Anterior cingulate cortex (tissue), 58 donors: ENCODE results near the gene ANKRD2.
"Not testable (repeated sequence)": the region's sequence is repeated elsewhere in the genome, so short reads cannot be mapped to it uniquely, and the experiment has no call there.

Experiments used
- DNase-seq, 58 donors: peaks; one replicate each; lab custom pipeline; 2025; lab: John Stamatoyannopoulos, UW

Gene ANKRD2, protein sequence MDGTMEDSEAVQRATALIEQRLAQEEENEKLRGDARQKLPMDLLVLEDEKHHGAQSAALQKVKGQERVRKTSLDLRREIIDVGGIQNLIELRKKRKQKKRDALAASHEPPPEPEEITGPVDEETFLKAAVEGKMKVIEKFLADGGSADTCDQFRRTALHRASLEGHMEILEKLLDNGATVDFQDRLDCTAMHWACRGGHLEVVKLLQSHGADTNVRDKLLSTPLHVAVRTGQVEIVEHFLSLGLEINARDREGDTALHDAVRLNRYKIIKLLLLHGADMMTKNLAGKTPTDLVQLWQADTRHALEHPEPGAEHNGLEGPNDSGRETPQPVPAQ

GRCh38 chr10:97572214-97572989 lies at the start of gene ANKRD2:
ANKRD2 (plus strand) TSS chr10:97572779; CDS start chr10:97572789, 10 bp downstream.
- DNase-seq: peak in 52 of 58 donors; percentile 13 to 82 (median 58)

DNA sequence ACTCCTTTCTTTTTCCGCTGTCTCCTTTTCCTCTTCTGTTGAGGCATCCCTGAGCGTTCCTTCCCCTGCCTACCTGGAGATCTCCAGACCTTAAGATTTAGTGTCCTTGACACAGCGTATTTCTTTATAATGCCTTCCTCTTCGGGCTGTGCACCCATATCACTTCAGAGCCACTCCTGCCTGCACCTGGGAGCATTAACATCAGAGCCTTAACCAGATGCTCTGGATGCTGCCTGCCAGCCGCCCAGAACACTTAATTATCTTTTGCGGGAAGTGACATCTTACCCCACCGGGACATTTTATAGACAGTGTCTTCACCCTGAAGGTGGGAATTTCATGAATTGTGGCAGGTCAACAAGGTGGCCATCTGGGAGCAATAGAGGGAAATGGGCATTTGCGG lies 49.6 kb upstream of the ANKRD2 start:
- no peak for DNase-seq

- DNase-seq: no peak
Measured at GRCh38 chr10:97525086-97525485, 47.5 kb upstream of the ANKRD2 start.

DNA sequence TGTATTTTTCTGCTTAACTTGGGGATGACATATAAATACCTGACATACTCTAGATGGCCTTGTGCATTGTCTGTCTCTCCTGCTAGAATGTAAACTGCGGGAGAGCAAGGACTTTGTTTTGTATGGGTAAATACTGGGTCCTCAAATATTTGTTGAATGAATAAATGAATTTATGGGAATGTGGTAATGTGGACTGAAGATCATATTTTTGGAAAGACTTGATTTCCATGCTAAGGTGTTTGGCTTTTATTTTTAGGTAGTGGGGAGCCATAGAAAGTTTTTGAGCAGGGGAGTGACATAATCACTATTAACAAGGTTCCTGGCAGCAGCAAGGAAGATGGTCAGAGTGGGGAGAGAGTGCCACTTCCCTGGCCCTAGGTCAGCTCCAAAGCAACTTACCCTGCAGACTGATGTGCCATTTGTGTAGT lies 46.9 kb upstream of the ANKRD2 start:
- no peak for DNase-seq

- not testable (repeated sequence) for DNase-seq
Measured at GRCh38 chr10:97528876-97529275, 43.7 kb upstream of the ANKRD2 start.

DNA sequence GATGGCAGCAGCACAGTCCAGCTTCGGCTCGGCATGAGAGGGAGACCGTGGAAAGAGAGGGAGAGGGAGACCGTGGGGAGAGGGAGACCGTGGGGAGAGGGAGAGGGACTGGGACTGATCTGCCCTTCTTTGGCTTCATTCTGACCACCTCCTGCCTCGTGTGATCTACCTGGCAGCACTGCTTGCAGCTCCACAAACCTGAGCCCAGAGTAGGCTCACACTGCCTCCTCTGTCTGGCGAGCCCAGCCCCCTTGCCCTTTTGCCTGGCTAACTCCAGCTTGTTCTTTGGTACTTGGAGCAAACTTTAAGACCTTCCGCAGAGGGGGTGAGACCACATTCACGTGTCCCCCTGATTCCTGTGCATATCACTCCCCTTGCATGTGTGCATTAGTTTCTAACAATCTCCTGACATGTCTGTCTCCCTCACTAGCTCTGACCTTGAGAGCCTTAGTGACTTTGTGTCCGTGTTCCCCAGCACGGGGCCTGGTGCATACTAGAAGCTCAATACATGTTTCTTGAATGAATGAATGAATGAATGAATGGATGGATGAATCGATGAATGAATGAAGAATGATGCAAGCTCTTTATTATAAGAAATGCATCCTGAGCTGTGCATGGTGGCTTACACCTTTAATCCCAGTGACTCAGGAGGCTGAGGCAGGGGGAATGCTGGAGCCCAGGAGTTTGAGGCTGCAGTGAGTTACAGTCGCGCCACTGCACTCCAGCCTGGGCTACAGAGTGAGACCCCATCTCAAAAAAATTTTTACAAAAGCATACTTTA lies 42.7 kb upstream of the ANKRD2 start:
- no peak for DNase-seq

GRCh38 chr10:97531401-97531986 lies 41.1 kb upstream of the ANKRD2 start:
- no peak for DNase-seq

GRCh38 chr10:97532935-97533671 lies 39.5 kb upstream of the ANKRD2 start:
- peak in 36 of 58 donors; percentile 6 to 81 (median 40) for DNase-seq

- DNase-seq: peak in 29 of 58 donors; percentile 8 to 72 (median 29)
Measured at GRCh38 chr10:97533888-97534287, 38.7 kb upstream of the ANKRD2 start.

- peak in 39 of 58 donors; percentile 8 to 73 (median 33) for DNase-seq
Measured at GRCh38 chr10:97534746-97535367, 37.7 kb upstream of the ANKRD2 start.

DNA sequence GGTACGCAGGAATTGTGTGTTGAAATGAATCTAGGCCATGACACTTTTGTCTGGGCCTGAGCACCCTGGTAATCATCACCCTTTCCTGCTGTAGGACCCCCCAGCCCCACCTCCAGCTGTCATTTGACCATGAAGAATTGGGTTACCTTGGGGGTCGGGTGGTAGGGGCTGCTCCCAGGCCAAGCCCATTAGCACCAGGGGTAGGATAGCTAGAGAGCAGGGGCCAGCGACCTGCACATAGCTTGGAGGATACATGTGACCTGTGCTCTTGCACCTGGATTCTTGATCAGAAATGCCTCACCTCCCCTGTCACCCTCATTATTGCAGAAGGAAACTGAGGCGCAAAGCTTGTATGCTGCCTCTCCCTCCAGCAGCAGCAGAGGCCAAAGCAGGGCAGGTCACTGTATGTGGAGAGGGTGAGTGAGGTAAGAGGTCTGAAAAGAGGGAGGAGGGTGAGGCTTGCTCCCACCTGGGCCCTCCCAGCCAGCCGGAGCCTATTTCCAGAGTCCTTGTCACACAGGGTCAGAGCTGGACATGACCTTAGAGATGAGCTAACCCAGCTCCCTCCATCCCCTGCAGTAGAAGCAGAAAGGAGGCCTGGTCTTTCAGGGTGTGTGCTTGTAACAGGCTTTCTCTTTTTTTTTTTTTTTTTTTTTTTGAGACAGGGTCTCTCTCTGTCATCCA lies 35.3 kb upstream of the ANKRD2 start:
- DNase-seq: no peak

- peak in 3 of 58 donors; percentile 9 to 29 (median 11) for DNase-seq
Measured at GRCh38 chr10:97538411-97538810, 34.2 kb upstream of the ANKRD2 start.

DNA sequence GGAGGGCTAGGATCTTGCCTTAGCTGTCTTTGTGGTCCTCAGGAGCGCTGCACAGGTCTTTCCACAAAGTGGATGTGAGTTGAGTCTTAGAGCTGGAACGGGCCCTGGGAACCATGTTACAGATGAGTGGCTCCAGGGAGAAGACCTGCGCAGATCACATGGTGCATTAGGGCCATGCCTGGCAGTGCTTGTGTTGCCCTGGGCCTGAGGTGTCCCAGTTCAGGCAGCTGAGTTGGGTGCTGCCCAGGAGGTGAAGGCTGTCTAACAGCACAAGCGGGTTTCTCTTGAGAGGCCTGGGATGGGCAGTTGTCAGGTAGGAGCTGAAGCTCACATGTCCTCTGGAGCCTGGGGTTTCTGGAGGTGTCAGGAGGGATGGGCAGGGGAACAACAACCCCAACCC lies 33.7 kb upstream of the ANKRD2 start:
- DNase-seq: no peak

GRCh38 chr10:97539523-97540200 lies 32.9 kb upstream of the ANKRD2 start:
- DNase-seq: no peak

DNA sequence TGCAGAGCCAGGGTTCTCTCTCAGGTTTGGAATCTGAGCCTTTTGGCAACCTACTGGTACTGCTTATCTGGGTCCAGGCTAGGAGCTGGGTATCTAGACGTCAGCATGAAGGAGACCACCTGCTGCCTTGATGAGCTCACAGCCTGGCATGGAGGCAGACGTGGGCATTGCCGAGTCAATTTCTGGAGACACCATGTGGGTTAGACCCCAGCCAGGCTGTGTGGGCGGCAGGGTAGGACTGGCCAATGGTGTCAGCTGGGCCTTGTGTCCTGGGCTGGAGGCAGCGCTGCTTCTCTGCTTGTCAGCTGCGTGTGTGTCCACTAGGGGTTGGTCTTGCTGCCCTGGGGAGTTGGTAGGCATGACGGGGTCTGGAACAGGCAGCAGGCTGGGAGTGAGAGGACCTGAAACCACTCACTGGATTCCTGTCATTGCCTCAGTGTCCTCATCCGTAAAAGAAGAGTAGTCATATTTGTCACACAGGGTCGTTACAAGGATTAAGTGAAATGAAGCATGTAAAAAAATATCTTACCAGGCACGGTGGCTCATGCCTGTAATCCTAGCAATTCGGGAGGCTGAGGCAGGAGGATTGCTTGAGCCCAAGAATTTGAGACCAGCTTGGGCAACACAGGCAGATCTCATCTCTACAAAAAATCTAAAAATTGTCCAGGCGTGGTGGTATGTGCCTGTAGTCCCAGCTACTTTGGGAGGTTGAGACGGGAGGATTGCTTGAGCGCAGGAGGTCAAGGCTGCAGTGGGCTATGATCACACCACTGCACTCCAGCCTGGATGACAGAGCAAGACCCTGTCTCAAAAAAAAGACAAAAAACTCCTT lies 31.7 kb upstream of the ANKRD2 start:
- no peak for DNase-seq

DNA sequence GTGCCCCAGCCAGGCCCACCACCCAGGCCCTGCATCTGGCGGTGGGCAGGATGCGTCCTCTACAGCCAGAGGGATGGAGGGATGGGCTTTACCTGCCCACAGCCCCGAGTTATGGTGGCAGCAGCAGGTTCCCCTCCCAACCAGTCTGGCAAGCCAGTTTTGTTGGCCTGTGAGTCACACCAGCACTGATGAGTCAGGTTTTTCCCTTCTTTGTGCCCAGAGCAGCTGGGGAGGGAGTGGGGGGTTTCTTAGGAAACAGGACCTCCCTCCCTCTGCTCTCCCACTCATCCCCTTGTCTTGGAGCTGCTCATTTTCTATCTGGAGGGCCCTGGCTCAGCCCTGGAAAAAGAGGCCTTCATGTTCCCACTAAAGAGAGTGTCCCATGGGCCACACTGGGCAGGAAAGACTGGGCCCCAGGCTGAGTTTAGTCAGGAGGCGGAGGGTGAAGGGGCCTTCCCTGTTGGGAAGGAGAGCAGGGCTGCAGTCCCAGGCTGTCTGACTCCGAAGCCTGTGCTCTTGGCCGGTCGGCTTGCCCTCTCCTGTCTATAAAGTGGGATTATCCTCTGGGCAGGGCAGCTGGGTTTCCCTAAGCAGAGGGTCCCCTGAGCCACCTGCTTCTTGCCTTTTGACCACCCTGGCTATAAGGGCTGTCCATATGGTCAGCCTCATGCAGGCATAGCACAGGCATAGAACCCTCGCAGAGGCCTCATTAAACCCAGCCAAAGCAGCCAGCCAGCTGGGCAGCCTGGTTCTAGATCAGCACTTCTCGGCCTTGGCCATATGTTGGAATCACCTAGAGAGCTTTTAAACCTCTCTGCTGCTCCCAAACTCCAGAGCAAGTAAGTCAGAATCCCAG lies 30.2 kb upstream of the ANKRD2 start:
- DNase-seq: peak in 45 of 58 donors; percentile 10 to 80 (median 47)
